Thoracic aorta (tissue), 2 donors: ENCODE results near the gene TCTA. TPM values are rescaled to one million over a fixed set of nuclear protein-coding genes. Genes with fewer than 3 reads are reported as not detected.
A peak's percentile ranks its signal among the peaks of the same experiment; 100 is the strongest.

Experiments used
- ATAC-seq: fragments of 150-250 bp; one replicate; pipeline ENCODE4 v1.8.0; 2017; ENCODE audit warnings: low read depth; ENCODE audit not compliant: insufficient number of reproducible peaks, low FRiP score
- DNase-seq: peaks from one replicate; pipeline ENCODE4 v3.0.0-alpha.2; 2020; ENCODE audit warnings: low spot score
- H3K27ac ChIP-seq, 2 donors: fragments of 200-600 bp; sonication (generic); 1 replicate in 1 of 2; 2 replicates in 1 of 2; pipeline ENCODE4 v1.5.1; 2016; ENCODE audit warnings: mild to moderate bottlenecking in 2 of 2, moderate library complexity in 2 of 2
- H3K27me3 ChIP-seq: fragments of 200-600 bp; sonication (generic); replicated peaks from 2 replicates; pipeline ENCODE4 v1.6.0; 2016; ENCODE audit warnings: mild to moderate bottlenecking; ENCODE audit not compliant: insufficient read depth
- H3K36me3 ChIP-seq: fragments of 200-600 bp; sonication (generic); one replicate; pipeline ENCODE4 v1.5.1; 2016
- H3K4me1 ChIP-seq, 2 donors: fragments of 200-600 bp; sonication (generic); 1 replicate in 1 of 2; 2 replicates in 1 of 2; pipeline versions ENCODE4 v1.5.1 to v1.6.0; 2016; ENCODE audit warnings: low read depth in 2 of 2, mild to moderate bottlenecking in 1 of 2; ENCODE audit not compliant: control insufficient read depth in 1 of 2
- H3K4me3 ChIP-seq: fragments of 200-600 bp; sonication (generic); 2 replicates; pipeline ENCODE4 v1.5.1; 2016; ENCODE audit warnings: mild to moderate bottlenecking
- H3K9me3 ChIP-seq: fragments of 200-600 bp; sonication (generic); 2 replicates; pipeline ENCODE4 v1.5.1; 2016
- CTCF ChIP-seq: fragments of 200-600 bp; sonication (generic); IDR thresholded peaks from one replicate; pipeline ENCODE4 v1.5.1; 2019; ENCODE audit warnings: antibody characterized with exemption
- total RNA-seq, 2 donors: library from RNA; depleted of rRNA; stranded (reverse); fragments of >200 nt; gene quantifications; one replicate each; pipeline versions ENCODE4 v1.1.0 to v1.2.3, GENCODE V29; 2016

TCTA gene
- 10 to 100 TPM; 25.7 to 32.4 TPM for total RNA-seq

- Histone ChIP-seq H3K9me3 (no peaks in the 10 kb centered on the region), H3K4me3 (peak within 1 kb of the TSS; percentile 98), H3K27ac (peak within 1 kb of the TSS; percentile 98), H3K27me3 (no peaks in the 10 kb centered on the region), H3K4me1 (peaks cover 49 to 65% of the 10 kb centered on the region in 2 donors), H3K36me3 (peaks cover 3% of the 10 kb centered on the region)
- ATAC-seq (peak; percentile 80), DNase-seq (peak; percentile 99)
- TF ChIP-seq CTCF, result no peak
Observed at GRCh38 chr3:49411968-49412631, at the start of gene TCTA, which contains the start of gene RHOA. TCTA (plus strand) TSS chr3:49412423; CDS start chr3:49412427, 4 bp downstream. RHOA (minus strand) TSS chr3:49411976; CDS start chr3:49375589, 36,387 bp downstream.

GRCh38 chr3:49362561-49362960, 49.7 kb upstream of the TCTA start:
- H3K36me3 ChIP-seq, result peaks cover 60% of the 10 kb centered on the region
- no peak overlapping the region for H3K4me3 ChIP-seq
- H3K27ac ChIP-seq, result no peak overlapping the region
- DNase-seq (no peak), ATAC-seq (no peak)
- no peak for TF ChIP-seq CTCF
- no peaks in the 10 kb centered on the region for H3K27me3 ChIP-seq
- H3K4me1 ChIP-seq, result peaks cover 8 to 14% of the 10 kb centered on the region in 2 donors
- no peaks in the 10 kb centered on the region for H3K9me3 ChIP-seq

- no peak for DNase-seq
- H3K4me3 ChIP-seq, result no peak overlapping the region
- peaks cover 55% of the 10 kb centered on the region for H3K36me3 ChIP-seq
- H3K27ac ChIP-seq, result no peak overlapping the region
- H3K9me3 ChIP-seq, result no peaks in the 10 kb centered on the region
- no peaks in the 10 kb centered on the region for H3K27me3 ChIP-seq
- no peak for ATAC-seq
- TF ChIP-seq CTCF, result no peak
- H3K4me1 ChIP-seq, result peaks cover 0 to 6% of the 10 kb centered on the region in 2 donors
Observed at GRCh38 chr3:49370585-49371290, 41.5 kb upstream of the TCTA start.

- H3K4me3 ChIP-seq, result no peak overlapping the region
- H3K4me1 ChIP-seq, result peaks cover 2 to 8% of the 10 kb centered on the region in 2 donors
- no peak for ATAC-seq
- peak overlapping the region in 1 of 2 donors; percentile 7 for H3K27ac ChIP-seq
- TF ChIP-seq CTCF, result no peak
- peaks cover 44% of the 10 kb centered on the region for H3K36me3 ChIP-seq
- no peak for DNase-seq
- H3K27me3 ChIP-seq, result no peaks in the 10 kb centered on the region
- H3K9me3 ChIP-seq, result no peaks in the 10 kb centered on the region
Observed at GRCh38 chr3:49371946-49372345, 40.3 kb upstream of the TCTA start.

GRCh38 chr3:49377483-49377882, 34.7 kb upstream of the TCTA start:
- H3K9me3 ChIP-seq, result no peaks in the 10 kb centered on the region
- peaks cover 18 to 38% of the 10 kb centered on the region in 2 donors for H3K4me1 ChIP-seq
- H3K36me3 ChIP-seq, result peaks cover 28% of the 10 kb centered on the region
- no peak overlapping the region for H3K4me3 ChIP-seq
- ATAC-seq (no peak), DNase-seq (no peak)
- no peak for TF ChIP-seq CTCF
- H3K27me3 ChIP-seq, result no peaks in the 10 kb centered on the region
- H3K27ac ChIP-seq, result no peak overlapping the region
